ENCODE data around the gene PLAC1. TPM values are rescaled to one million over a fixed set of nuclear protein-coding genes. Genes with fewer than 3 reads are reported as not detected.

PLAC1 gene
- total RNA-seq, 1 donor = 0.09 TPM

DNA sequence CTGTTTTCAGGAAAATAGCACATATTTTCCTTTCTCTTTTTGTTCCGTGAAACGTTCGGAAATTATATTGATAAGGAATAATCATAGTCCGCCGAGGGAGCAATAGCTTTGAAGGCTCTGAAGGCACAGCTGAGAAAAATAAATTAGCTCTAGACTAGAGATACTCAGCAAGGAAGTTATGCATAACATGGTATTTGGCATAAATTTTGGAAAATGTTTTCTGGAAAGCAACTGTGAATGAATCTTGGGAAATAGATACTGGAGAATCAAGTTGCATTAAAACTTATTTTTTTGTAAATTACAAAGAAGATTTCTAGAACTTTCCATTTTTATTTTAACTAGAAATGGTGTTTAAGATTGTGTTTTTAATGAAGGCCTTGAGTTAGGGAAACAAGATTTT is 105.9 kb downstream of the PLAC1 start:
- no peak overlapping the region for H3K4me3 ChIP-seq (ENCODE audit: low read depth, low read length)
- TF ChIP-seq, protein P1, sequence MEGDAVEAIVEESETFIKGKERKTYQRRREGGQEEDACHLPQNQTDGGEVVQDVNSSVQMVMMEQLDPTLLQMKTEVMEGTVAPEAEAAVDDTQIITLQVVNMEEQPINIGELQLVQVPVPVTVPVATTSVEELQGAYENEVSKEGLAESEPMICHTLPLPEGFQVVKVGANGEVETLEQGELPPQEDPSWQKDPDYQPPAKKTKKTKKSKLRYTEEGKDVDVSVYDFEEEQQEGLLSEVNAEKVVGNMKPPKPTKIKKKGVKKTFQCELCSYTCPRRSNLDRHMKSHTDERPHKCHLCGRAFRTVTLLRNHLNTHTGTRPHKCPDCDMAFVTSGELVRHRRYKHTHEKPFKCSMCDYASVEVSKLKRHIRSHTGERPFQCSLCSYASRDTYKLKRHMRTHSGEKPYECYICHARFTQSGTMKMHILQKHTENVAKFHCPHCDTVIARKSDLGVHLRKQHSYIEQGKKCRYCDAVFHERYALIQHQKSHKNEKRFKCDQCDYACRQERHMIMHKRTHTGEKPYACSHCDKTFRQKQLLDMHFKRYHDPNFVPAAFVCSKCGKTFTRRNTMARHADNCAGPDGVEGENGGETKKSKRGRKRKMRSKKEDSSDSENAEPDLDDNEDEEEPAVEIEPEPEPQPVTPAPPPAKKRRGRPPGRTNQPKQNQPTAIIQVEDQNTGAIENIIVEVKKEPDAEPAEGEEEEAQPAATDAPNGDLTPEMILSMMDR (IDR thresholded peaks at IDR 0.05; ENCODE audit: insufficient read depth, low read length) = no peak
- DNase-seq (ENCODE audit: low read depth) = no peak

DNA sequence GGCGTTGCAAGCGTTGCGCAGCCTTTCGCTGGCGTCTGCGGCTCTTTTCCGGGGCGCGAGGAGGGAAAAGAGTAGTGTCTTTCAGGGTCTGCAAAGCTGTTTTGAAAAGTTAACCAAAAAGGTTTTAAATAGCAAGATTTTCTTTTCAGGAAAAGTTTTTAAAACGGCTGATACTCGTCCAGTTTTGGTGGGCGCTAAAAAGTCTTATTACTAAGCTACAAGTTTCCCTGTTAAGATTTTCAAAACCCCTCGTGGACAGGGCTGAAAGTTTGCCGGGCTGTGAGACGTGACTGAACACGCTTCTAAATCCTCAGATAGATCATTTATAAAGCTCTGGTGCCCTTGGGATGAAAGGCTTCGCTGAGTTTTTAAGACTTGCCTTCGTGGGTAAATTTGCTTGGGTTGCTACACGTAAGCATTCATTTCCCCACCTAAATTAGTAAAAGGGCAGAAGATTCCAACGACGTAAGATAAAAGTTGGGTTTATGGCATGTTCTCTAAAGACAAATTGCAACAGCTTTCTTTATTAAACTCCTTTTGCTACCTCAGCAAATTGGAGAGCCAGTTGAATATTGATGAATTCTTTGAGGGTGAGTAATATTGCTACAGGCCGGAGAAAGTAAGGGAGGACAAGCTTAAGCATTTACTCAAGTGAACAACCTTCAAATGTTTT is 106.8 kb downstream of the PLAC1 start:
- peak overlapping the region; percentile 77 for H3K4me3 ChIP-seq (ENCODE audit: low read depth, low read length)
- TF ChIP-seq, protein P1 (IDR thresholded peaks at IDR 0.05; ENCODE audit: insufficient read depth, low read length) = no peak
- DNase-seq (ENCODE audit: low read depth) = peak; percentile 64

DNA sequence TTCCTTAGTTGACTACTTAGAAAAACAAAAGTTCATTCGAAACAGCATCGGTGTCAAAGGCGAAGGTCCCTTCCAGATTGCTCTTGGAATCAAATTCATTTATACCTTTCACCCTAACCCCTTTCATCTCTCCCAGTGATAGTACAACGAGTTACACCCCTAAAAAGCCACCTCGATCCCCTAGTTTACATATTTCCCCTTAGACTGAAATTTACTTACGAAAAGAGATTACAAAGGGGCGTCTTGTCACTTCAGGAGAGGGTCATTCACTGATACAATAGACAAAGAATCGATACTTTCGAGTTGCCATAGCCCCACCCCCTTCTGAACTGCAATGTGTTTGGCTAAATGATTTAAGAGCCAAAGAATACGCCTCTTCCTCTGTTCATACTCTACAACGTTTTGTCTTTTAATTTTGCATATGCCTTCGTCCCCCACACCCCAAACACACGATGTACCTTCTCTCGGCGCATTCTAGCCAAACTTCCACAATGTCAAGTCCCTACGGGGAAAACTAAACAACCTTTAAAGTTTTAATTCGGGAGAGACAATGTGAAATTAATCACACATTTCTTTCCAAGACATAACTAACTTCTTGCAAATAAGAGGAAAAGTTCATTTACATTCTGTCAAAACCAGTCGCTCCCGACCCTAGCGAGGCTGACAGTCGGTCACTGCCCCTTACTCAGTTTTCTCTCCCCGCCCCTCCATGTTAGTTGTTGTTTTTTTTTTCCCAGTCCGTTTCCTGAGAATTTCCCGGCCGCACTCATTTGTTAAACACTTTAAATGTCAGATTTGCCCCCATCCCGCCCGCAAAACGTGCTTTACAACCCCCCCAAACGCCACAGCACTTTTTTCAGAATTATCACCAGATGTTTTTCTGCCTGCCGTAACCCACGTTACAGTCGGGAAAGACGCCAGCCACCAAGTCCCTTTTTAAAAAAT is 109.7 kb downstream of the PLAC1 start:
- TF ChIP-seq, protein P1 (IDR thresholded peaks at IDR 0.05; ENCODE audit: insufficient read depth, low read length) = no peak
- DNase-seq (ENCODE audit: low read depth) = no peak

DNA sequence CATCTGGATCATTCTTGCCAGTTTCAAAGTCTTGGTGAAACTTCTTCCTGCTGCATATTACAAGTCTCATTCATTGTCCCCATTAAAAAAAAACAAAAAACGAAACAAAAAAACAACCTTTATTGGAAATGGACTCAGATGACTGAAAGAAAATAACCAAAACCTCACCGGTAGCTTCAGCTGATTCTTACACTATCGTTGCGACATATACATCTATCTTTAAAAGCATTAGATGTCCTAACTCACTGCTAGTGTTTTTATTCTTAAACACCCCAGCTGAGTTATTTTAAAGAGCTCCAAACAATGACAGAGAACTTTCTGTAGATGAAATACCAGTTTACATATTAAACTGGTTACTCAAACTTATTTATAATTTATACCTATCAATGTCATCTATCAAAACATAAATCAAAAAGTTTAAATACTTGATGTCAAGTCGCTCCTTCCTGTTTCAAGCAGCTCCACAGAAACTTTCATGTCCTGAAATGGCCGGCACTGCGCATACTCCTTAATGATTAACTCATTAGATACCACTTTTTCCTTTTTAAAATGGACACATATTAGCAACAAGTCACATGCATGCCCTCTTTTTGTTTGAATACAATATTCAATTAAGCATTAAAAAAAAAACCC is 111.1 kb downstream of the PLAC1 start:
- DNase-seq (ENCODE audit: low read depth) = no peak
- TF ChIP-seq, protein P1 (IDR thresholded peaks at IDR 0.05; ENCODE audit: insufficient read depth, low read length) = no peak
- H3K4me3 ChIP-seq (ENCODE audit: low read depth, low read length) = peak overlapping the region; percentile 77

More for the DNA sequence above, 109.7 kb downstream of the PLAC1 start:
- H3K4me3 ChIP-seq (ENCODE audit: low read depth, low read length) = peak overlapping the region; percentile 77

DNA sequence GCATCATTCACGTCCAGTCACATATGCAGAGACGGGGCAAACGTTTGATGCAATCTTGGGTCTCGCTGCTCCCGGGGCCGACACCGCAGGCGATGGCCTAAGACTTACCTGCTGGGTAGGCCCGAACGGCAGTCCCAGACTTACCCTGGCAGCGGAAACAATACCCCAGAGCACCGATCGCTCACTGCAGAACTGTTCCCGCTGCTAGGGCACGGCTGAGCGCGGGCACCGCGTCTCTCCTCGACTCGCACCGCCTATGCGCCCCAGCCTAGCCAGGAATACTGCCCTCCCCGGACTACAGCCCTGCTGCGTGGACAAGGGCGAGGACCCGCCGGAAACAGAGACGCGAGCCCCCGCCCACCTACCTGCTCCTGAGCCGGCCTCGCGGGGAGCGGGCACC is 112.1 kb downstream of the PLAC1 start:
- DNase-seq (ENCODE audit: low read depth) = no peak
- TF ChIP-seq, protein P1 (IDR thresholded peaks at IDR 0.05; ENCODE audit: insufficient read depth, low read length) = no peak
- peak overlapping the region; percentile 9 for H3K4me3 ChIP-seq (ENCODE audit: low read depth, low read length)

DNA sequence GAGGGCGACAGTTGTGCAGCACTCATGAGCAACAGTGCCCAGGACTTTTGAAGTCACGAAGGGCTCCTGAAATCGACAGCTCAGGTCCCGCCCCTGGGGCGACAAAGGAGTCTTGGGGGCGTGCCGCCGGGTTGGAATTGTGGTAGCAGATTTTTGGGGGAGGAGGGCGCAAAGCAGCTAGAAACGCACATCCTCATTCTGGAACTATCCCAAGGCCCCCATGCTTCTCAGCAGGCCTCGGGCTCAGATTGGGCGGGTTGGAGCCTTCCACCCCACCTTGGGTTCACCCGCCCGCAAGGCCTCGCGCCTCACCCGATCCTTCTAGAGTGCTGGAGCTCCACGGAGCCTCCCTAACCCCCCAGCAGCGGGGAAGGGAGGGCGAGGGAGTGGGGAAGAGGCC is 112.8 kb downstream of the PLAC1 start:
- no peak for DNase-seq (ENCODE audit: low read depth)
- no peak overlapping the region for H3K4me3 ChIP-seq (ENCODE audit: low read depth, low read length)
- TF ChIP-seq, protein P1 (IDR thresholded peaks at IDR 0.05; ENCODE audit: insufficient read depth, low read length) = no peak

Measured in fibroblast of the aortic adventitia (primary cell).